Measurements from ENCODE around the gene MATR3.

MATR3 gene

DNA sequence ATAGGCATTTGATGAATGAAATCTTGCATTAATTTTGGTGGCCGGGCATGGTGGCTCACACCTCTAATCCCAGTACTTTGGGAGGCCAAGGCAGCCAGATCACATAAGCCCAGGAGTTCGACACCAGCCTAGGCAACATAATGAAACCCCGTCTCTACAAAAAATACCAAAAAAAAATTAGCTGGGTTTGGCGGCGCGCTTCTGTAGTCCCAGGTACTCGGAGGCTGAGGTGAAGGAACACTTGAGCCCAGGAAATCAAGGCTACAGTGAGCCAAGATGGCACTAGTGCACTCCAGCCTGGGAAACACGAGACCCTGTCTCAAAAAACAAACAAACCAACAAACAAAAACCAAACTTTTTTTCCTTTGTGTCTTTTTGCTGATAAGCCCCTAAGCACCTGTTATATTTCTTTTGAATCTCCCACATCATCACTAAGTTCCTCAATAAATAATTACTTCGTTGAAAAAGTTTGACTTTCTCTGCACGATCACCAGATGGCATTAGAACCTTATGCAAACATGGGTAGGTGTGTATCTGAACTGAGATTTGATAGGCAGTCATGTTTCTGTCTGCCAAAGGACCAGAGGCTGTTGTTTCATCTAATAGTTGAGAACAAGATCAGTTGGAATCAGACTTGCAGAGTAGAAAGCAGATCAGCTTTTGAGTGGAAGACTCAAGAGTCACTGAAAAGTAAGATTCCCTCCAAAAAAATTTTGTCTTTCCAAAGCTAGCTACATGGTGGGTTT is 5.5 kb upstream of the MATR3 start:
- Histone ChIP-seq H3K27me3 (ENCODE audit: control insufficient read depth, insufficient read depth, low read length) (no peaks in the 10 kb centered on the region), H3K4me3 (ENCODE audit: low read length) (no peak overlapping the region), H3K4me1 (ENCODE audit: control insufficient read depth, low read depth, low read length) (no peaks in the 10 kb centered on the region), H3K36me3 (ENCODE audit: control insufficient read depth, low read depth, low read length) (peaks cover 45% of the 10 kb centered on the region), H3K27ac (ENCODE audit: low read length) (no peak overlapping the region), H3K9me3 (ENCODE audit: control insufficient read depth, low read depth, low read length) (no peaks in the 10 kb centered on the region), H3K9ac (ENCODE audit: low read length) (no peak overlapping the region)

DNA sequence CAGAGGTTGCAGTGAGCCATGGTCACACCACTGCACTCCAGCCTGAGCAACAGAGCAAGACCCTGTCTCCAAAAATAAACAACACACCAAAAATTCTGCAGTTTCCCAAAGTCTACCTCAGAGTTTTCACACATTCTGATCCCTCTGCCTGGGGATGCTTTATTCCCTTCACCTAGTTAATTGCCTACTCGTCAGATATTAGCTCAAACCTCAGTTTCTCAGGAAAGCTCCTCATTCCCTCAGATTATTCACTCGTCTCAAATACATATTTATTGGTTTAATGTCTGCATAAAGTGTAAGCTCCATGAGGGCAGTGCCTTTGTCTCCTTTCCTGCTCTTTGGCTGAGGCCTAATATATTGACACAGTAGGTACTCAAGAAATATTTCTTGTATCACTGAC is 2.5 kb upstream of the MATR3 start:
- H3K27me3 ChIP-seq (ENCODE audit: control insufficient read depth, insufficient read depth, low read length): no peaks in the 10 kb centered on the region
- no peak overlapping the region for H3K27ac ChIP-seq (ENCODE audit: low read length)
- no peak overlapping the region for H3K9ac ChIP-seq (ENCODE audit: low read length)

DNA sequence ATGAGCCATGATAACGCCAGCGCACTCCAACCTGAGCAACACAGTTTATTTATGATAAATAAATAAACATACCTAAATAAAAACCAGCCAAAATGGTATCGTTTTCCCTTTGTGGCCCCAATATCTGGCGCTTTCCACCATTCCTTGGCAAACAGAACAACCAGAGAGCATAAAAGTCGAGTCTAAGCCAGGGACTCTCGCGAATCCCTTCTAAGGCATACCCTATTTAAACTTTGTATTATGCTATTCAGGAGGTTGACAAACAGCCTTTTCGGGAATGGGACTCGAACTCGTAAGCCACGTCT is 386 bp upstream of the MATR3 start:
- peak overlapping the region; percentile 97 for H3K9ac ChIP-seq (ENCODE audit: low read length)
- peaks cover 8% of the 10 kb centered on the region for H3K36me3 ChIP-seq (ENCODE audit: control insufficient read depth, low read depth, low read length)
- H3K27me3 ChIP-seq (ENCODE audit: control insufficient read depth, insufficient read depth, low read length): no peaks in the 10 kb centered on the region
- peaks cover 18% of the 10 kb centered on the region for H3K4me1 ChIP-seq (ENCODE audit: control insufficient read depth, low read depth, low read length)
- H3K27ac ChIP-seq (ENCODE audit: low read length): peak overlapping the region; percentile 90
- peak overlapping the region; percentile 96 for H3K4me3 ChIP-seq (ENCODE audit: low read length)
- H3K9me3 ChIP-seq (ENCODE audit: control insufficient read depth, low read depth, low read length): no peaks in the 10 kb centered on the region

More for the DNA sequence above, 2.5 kb upstream of the MATR3 start:
- no peak overlapping the region for H3K4me3 ChIP-seq (ENCODE audit: low read length)
- no peaks in the 10 kb centered on the region for H3K4me1 ChIP-seq (ENCODE audit: control insufficient read depth, low read depth, low read length)
- peaks cover 16% of the 10 kb centered on the region for H3K36me3 ChIP-seq (ENCODE audit: control insufficient read depth, low read depth, low read length)
- H3K9me3 ChIP-seq (ENCODE audit: control insufficient read depth, low read depth, low read length): no peaks in the 10 kb centered on the region

DNA sequence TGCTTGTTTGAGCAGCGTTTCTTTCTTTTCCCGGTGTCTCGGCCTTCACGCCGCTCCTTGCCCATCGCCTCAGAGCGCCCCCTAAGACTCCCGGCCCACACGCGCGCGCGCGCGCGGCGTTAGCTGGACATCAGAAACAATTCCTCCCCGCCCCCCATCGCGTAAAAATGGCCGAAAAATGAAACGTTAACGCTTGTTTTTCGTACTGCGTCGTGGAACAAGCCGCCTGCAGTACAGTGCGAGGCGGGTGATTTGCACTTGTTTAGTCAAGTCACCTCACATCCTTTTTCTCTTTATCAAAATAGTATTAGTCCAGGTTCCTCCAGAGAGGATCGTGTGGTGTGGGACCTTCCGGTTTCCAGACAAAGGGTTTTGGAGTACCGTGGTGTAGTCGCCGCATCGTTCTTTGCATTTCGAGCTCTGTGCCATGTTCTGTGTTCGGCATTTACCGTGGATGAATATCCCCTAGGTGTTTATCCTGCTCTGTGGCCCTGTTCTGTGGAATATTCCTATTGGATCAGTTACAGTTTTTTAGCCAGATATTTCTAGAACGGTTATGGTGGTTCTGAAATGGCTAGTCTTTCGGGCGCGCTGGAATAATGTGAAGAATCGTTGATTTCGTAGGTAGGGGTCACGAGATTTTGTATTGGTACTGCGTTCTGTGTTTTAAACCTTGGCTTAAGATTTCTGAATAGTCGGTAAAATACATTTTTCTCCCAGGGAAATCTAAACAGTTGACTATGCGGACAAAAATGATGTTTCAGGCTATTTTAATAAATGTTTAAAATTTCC is 1.0 kb downstream of the MATR3 start:
- Histone ChIP-seq H3K4me1 (ENCODE audit: control insufficient read depth, low read depth, low read length) (peaks cover 25% of the 10 kb centered on the region), H3K27me3 (ENCODE audit: control insufficient read depth, insufficient read depth, low read length) (no peaks in the 10 kb centered on the region), H3K4me3 (ENCODE audit: low read length) (peak overlapping the region; percentile 96), H3K9ac (ENCODE audit: low read length) (peak overlapping the region; percentile 97), H3K9me3 (ENCODE audit: control insufficient read depth, low read depth, low read length) (no peaks in the 10 kb centered on the region), H3K36me3 (ENCODE audit: control insufficient read depth, low read depth, low read length) (peaks cover 8% of the 10 kb centered on the region), H3K27ac (ENCODE audit: low read length) (peak overlapping the region; percentile 98)

DNA sequence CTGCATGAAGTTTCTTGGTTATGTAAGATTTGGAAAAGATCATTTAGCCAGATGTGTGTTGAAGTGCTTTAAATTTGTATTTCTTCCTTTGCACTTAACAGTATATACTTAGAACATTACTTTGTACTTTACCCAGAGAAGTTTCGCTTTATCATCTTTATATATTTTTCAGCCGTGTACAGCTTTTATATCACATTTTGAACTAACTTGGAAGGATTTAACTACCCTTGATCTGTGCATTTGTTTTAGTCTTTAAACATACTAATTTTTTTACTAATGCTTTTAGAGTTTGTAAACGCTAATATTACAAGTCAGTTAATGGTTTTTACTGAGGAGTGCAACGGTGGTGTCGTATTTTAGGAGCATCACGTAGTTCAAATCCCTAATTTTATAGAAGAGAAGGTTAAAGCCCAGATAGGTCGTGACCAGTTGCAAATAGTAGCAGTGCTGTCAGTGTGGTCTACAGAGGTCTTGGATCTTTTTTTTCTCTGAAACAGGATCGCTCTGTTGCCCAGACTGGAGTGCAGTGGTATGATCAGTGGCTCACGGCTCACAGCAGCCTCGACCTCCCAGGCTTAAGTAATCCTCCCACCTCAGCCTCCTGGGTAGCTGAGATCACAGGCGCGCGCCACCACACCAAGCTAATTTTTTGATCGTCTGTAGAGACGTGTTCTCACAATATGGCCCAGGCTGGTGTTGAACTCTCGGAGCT is 2.0 kb downstream of the MATR3 start:
- Histone ChIP-seq H3K27me3 (ENCODE audit: control insufficient read depth, insufficient read depth, low read length) (no peaks in the 10 kb centered on the region), H3K27ac (ENCODE audit: low read length) (peak overlapping the region; percentile 98), H3K4me3 (ENCODE audit: low read length) (peak overlapping the region; percentile 96), H3K9me3 (ENCODE audit: control insufficient read depth, low read depth, low read length) (no peaks in the 10 kb centered on the region), H3K36me3 (ENCODE audit: control insufficient read depth, low read depth, low read length) (peaks cover 8% of the 10 kb centered on the region), H3K4me1 (ENCODE audit: control insufficient read depth, low read depth, low read length) (peaks cover 28% of the 10 kb centered on the region), H3K9ac (ENCODE audit: low read length) (peak overlapping the region; percentile 97)

DNA sequence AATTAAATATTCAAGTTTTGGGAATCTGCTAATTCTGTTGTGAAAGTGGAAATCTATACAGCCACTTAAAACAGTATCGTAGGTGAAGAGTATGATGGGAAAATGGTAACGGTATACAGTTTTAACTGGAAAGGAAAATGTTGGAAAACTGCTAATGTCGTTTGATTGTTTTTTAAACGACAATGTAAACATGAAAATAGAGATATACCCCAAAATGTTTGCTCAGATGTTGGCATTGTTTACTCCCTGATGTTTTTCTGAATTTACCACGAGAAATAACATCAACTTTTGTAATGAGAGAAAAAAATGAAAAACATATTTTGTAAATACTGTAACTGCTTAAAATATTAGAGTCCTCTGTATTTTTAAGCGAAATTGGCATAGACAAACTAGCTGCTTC is 2.7 kb downstream of the MATR3 start:
- H3K9ac ChIP-seq (ENCODE audit: low read length): peak overlapping the region; percentile 3
- peak overlapping the region; percentile 96 for H3K4me3 ChIP-seq (ENCODE audit: low read length)
- H3K27ac ChIP-seq (ENCODE audit: low read length): no peak overlapping the region
- H3K9me3 ChIP-seq (ENCODE audit: control insufficient read depth, low read depth, low read length): no peaks in the 10 kb centered on the region
- peaks cover 1% of the 10 kb centered on the region for H3K36me3 ChIP-seq (ENCODE audit: control insufficient read depth, low read depth, low read length)
- H3K4me1 ChIP-seq (ENCODE audit: control insufficient read depth, low read depth, low read length): peaks cover 28% of the 10 kb centered on the region
- H3K27me3 ChIP-seq (ENCODE audit: control insufficient read depth, insufficient read depth, low read length): no peaks in the 10 kb centered on the region

DNA sequence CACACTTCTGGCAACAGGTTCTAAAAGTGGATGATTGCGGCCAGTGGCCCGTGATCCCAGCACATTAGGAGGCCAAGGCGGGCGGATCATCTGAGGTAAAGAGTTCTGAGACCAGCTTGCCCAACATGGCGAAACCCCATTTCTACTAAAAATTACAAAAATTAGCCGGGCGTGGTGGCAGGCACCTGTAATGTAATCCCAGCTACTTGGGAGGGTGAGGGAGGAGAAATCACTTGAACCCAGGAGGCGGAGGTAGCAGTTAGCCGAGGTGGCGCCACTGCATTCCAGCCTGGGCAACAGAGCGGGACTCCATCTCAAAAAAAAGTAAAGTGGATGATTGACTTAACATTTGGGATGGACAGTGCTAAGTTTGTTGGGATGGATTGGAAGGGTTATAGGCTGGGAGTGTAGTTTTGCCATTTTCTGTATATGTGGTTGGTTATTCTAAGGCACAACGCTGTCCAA is 3.4 kb downstream of the MATR3 start:
- H3K36me3 ChIP-seq (ENCODE audit: control insufficient read depth, low read depth, low read length): no peaks in the 10 kb centered on the region
- H3K27me3 ChIP-seq (ENCODE audit: control insufficient read depth, insufficient read depth, low read length): no peaks in the 10 kb centered on the region
- H3K4me1 ChIP-seq (ENCODE audit: control insufficient read depth, low read depth, low read length): peaks cover 33% of the 10 kb centered on the region
- no peaks in the 10 kb centered on the region for H3K9me3 ChIP-seq (ENCODE audit: control insufficient read depth, low read depth, low read length)
- peak overlapping the region; percentile 3 for H3K9ac ChIP-seq (ENCODE audit: low read length)
- H3K27ac ChIP-seq (ENCODE audit: low read length): no peak overlapping the region
- H3K4me3 ChIP-seq (ENCODE audit: low read length): peak overlapping the region; percentile 96

DNA sequence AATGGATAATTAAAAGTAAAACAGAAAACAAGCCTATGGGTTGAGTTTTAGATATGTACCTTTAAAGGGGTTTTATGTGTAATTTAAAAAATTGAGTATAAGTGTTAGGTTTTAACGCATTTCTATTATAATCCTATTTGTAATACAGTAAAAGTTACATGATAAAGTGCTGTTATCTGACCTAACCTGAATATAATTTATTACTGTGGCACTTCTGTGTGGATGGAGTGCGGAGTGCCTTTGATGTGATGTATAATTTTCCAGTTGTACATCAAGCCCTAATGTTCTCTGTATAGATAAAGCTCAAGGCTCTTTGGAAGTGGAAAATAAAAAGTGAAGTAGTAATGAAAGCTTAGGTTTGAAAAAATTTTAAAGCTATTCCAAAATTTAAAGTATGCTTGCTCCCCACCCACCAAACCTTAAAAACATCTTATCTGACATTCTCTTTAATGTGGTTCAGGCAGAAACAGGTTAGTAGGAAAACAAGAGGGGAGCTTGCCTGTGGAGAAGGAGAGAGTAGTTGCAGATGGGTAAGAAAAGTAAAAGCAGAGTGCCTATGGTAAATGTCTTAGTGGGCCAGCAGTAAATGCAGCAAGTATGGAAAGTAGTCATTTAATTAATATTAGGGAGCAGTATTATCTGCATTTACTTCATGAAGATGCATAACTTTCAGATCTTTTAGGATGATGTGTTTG is 4.0 kb downstream of the MATR3 start:
- Histone ChIP-seq H3K4me3 (ENCODE audit: low read length) (peak overlapping the region; percentile 96), H3K27me3 (ENCODE audit: control insufficient read depth, insufficient read depth, low read length) (no peaks in the 10 kb centered on the region), H3K9me3 (ENCODE audit: control insufficient read depth, low read depth, low read length) (no peaks in the 10 kb centered on the region), H3K27ac (ENCODE audit: low read length) (no peak overlapping the region), H3K9ac (ENCODE audit: low read length) (no peak overlapping the region), H3K4me1 (ENCODE audit: control insufficient read depth, low read depth, low read length) (peaks cover 35% of the 10 kb centered on the region), H3K36me3 (ENCODE audit: control insufficient read depth, low read depth, low read length) (no peaks in the 10 kb centered on the region)

DNA sequence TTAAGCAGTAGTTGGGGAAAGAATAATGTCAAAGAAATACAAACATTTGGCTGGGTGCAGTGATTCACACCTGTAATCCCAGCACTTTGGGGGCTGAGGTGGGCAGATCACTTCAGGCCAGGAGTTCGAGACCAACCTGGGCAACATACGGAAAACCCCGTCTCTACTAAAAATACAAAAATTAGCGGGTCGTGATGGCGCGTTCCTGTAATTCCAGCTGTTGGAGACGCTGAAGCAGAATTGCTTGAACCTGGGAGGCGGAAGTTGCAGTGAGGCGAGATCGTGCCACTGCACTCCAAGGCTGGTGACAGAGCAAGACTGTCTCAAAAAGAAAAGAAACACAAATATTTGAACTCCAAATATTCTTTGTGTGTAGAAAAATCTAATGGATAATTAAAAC is 4.7 kb downstream of the MATR3 start:
- H3K9ac ChIP-seq (ENCODE audit: low read length): no peak overlapping the region
- H3K4me3 ChIP-seq (ENCODE audit: low read length): peak overlapping the region; percentile 96
- peaks cover 35% of the 10 kb centered on the region for H3K4me1 ChIP-seq (ENCODE audit: control insufficient read depth, low read depth, low read length)
- no peaks in the 10 kb centered on the region for H3K27me3 ChIP-seq (ENCODE audit: control insufficient read depth, insufficient read depth, low read length)
- no peaks in the 10 kb centered on the region for H3K9me3 ChIP-seq (ENCODE audit: control insufficient read depth, low read depth, low read length)
- no peaks in the 10 kb centered on the region for H3K36me3 ChIP-seq (ENCODE audit: control insufficient read depth, low read depth, low read length)
- no peak overlapping the region for H3K27ac ChIP-seq (ENCODE audit: low read length)

DNA sequence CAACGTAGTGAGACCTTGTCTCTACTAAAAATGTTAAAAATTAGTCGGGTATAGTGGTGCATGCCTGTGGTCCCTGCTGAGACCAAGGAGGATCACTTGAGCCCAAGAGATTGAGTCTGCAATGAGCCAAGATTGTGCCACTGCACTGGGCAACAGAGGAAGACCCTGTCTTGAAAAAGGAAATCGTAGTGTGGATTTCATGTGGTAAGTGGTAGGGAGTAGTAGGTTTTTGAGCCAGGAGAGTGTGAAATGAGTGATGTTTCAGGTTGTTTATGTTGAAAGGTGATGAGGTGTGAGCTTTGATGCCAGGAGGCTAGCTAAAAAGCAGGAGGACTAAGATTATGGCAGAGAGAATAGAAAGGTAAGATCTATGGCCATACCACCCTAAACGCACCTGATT is 5.9 kb downstream of the MATR3 start:
- no peaks in the 10 kb centered on the region for H3K9me3 ChIP-seq (ENCODE audit: control insufficient read depth, low read depth, low read length)
- H3K4me3 ChIP-seq (ENCODE audit: low read length): no peak overlapping the region
- no peak overlapping the region for H3K27ac ChIP-seq (ENCODE audit: low read length)
- H3K27me3 ChIP-seq (ENCODE audit: control insufficient read depth, insufficient read depth, low read length): no peaks in the 10 kb centered on the region
- no peaks in the 10 kb centered on the region for H3K36me3 ChIP-seq (ENCODE audit: control insufficient read depth, low read depth, low read length)
- no peak overlapping the region for H3K9ac ChIP-seq (ENCODE audit: low read length)
- peaks cover 39% of the 10 kb centered on the region for H3K4me1 ChIP-seq (ENCODE audit: control insufficient read depth, low read depth, low read length)

DNA sequence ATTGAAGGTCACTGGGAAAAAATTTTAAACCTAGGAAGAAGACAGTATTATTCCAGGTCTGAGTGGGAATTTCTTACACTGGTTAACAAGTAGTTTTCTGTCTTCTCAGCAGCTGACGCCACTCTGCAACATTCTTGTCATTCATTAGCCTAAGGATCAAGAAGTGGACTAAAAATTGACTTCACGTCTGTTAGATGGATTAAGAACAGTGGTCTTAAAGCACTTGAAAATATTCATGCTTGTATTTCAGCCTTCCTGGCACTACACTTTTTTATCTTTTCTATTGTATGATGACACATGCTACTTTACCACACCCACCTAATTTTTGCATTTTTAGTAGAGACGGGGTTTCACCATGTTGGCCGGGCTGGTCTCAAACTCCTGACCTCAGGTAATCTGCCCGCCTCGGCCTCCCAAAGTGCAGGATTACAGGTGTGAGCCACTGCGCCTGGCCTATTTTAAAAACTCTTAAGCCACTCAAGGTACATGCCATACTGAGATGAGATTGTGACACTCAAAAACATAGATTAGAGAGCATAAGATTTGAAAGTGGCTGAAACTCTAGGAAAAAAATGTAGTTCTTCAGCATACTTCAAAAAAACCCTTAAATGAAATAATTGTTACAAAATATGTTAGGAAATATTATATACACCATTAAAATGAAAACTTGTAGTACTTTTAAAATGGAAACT is 8.4 kb downstream of the MATR3 start:
- H3K9ac ChIP-seq (ENCODE audit: low read length): no peak overlapping the region
- H3K4me1 ChIP-seq (ENCODE audit: control insufficient read depth, low read depth, low read length): peaks cover 39% of the 10 kb centered on the region
- H3K27me3 ChIP-seq (ENCODE audit: control insufficient read depth, insufficient read depth, low read length): no peaks in the 10 kb centered on the region
- H3K36me3 ChIP-seq (ENCODE audit: control insufficient read depth, low read depth, low read length): no peaks in the 10 kb centered on the region
- H3K27ac ChIP-seq (ENCODE audit: low read length): no peak overlapping the region
- H3K4me3 ChIP-seq (ENCODE audit: low read length): no peak overlapping the region
- no peaks in the 10 kb centered on the region for H3K9me3 ChIP-seq (ENCODE audit: control insufficient read depth, low read depth, low read length)
